HG03439 (cell line): ENCODE results near the gene CLSTN2.

Experiments
- ATAC-seq: cut with Tn5 transposase; IDR thresholded peaks from one replicate; pipeline ENCODE4 v1.9.1; 2021; ENCODE audit warnings: mild to moderate bottlenecking, moderate library complexity; ENCODE audit not compliant: unreplicated experiment

Gene CLSTN2

GRCh38 chr3:140177943-140178342 is 243.0 kb downstream of the CLSTN2 start:
- ATAC-seq, result no peak

GRCh38 chr3:140178482-140178881 is 243.5 kb downstream of the CLSTN2 start:
- ATAC-seq, result no peak

GRCh38 chr3:140180603-140181002 is 245.6 kb downstream of the CLSTN2 start:
- no peak for ATAC-seq

GRCh38 chr3:140185375-140185774 is 250.4 kb downstream of the CLSTN2 start:
- no peak for ATAC-seq

GRCh38 chr3:140186421-140186920 is 251.5 kb downstream of the CLSTN2 start:
- ATAC-seq, result no peak

GRCh38 chr3:140187028-140187427 is 252.0 kb downstream of the CLSTN2 start:
- ATAC-seq, result no peak

- ATAC-seq, result no peak
Observed at GRCh38 chr3:140187656-140188221, 252.8 kb downstream of the CLSTN2 start.

GRCh38 chr3:140188285-140188684 is 253.3 kb downstream of the CLSTN2 start:
- no peak for ATAC-seq

GRCh38 chr3:140189267-140189666 is 254.3 kb downstream of the CLSTN2 start:
- no peak for ATAC-seq

GRCh38 chr3:140189976-140190375 is 255.0 kb downstream of the CLSTN2 start:
- no peak for ATAC-seq

GRCh38 chr3:140196970-140197369 is 262.0 kb downstream of the CLSTN2 start:
- ATAC-seq, result no peak

GRCh38 chr3:140198242-140198641 is 263.3 kb downstream of the CLSTN2 start:
- no peak for ATAC-seq

- no peak for ATAC-seq
Observed at GRCh38 chr3:140199008-140199407, 264.0 kb downstream of the CLSTN2 start.

- ATAC-seq, result no peak
Observed at GRCh38 chr3:140199743-140200142, 264.8 kb downstream of the CLSTN2 start.

GRCh38 chr3:140203510-140203909 is 268.5 kb downstream of the CLSTN2 start:
- ATAC-seq, result no peak

GRCh38 chr3:140204271-140204984 is 269.4 kb downstream of the CLSTN2 start:
- ATAC-seq, result no peak

- ATAC-seq, result no peak
Observed at GRCh38 chr3:140205598-140205997, 270.6 kb downstream of the CLSTN2 start.

- no peak for ATAC-seq
Observed at GRCh38 chr3:140206196-140207040, 271.4 kb downstream of the CLSTN2 start.

- ATAC-seq, result no peak
Observed at GRCh38 chr3:140207541-140207940, 272.6 kb downstream of the CLSTN2 start.

- no peak for ATAC-seq
Observed at GRCh38 chr3:140216249-140216648, 281.3 kb downstream of the CLSTN2 start.

- no peak for ATAC-seq
Observed at GRCh38 chr3:140219291-140219690, 284.3 kb downstream of the CLSTN2 start.
